ENCODE data around the gene SPC25.

Gene SPC25

GRCh38 chr2:168841445-168841844 is 48.8 kb downstream of the SPC25 start:
- Histone ChIP-seq H3K4me3 (ENCODE audit: low read length in 2 of 2) (no peak overlapping the region), H2AFZ (ENCODE audit: low read length) (no peak overlapping the region), H3K4me1 (ENCODE audit: control insufficient read depth in 2 of 2, insufficient read depth in 1 of 2, low read depth in 1 of 2, low read length in 2 of 2) (no peaks in the 10 kb centered on the region), H3K9ac (ENCODE audit: low read depth, low read length, poor library complexity) (no peak overlapping the region), H2BK5ac (ENCODE audit: low read length) (no peak overlapping the region), H3K27ac (replicated peaks; ENCODE audit: low read length) (no peak overlapping the region), H3K4me2 (ENCODE audit: insufficient read depth, low read length, poor library complexity, severe bottlenecking) (no peak overlapping the region), H2BK12ac (ENCODE audit: low read length) (no peak overlapping the region), H4K8ac (ENCODE audit: low read depth, low read length) (no peak overlapping the region), H2BK120ac (ENCODE audit: low read depth, low read length) (no peak overlapping the region), H3K79me1 (ENCODE audit: low read depth, low read length) (no peaks in the 10 kb centered on the region), H2BK15ac (ENCODE audit: low read length) (no peak overlapping the region), H3K18ac (ENCODE audit: low read length) (no peak overlapping the region), H2AK5ac (ENCODE audit: low read depth, low read length) (no peak overlapping the region), H3K36me3 (replicated peaks in 1 of 2; ENCODE audit: control insufficient read depth in 2 of 2, insufficient read depth in 2 of 2, low read length in 2 of 2) (no peaks in the 10 kb centered on the region), H3K14ac (ENCODE audit: low read length) (no peak overlapping the region), H3K27me3 (ENCODE audit: control insufficient read depth in 3 of 3, insufficient read depth in 3 of 3, low read depth in 1 of 3, low read length in 3 of 3) (no peaks in the 10 kb centered on the region), H4K91ac (ENCODE audit: low read depth, low read length, poor library complexity) (no peak overlapping the region), H3K9me3 (replicated peaks in 1 of 2; ENCODE audit: control insufficient read depth in 2 of 2, insufficient read depth in 1 of 2, low read depth in 1 of 2, low read length in 2 of 2) (no peaks in the 10 kb centered on the region), H3K4ac (ENCODE audit: low read length) (no peak overlapping the region), H3K23ac (ENCODE audit: low read depth, low read length, poor library complexity) (no peak overlapping the region)
- no peak for DNase-seq (ENCODE audit: low spot score)
- WGBS, 2 donors (ENCODE audit: extremely low coverage in 2 of 2, insufficient read length in 2 of 2, insufficient replicate concordance in 1 of 2) = no CpG with 5 or more reads among the region's 2 CpGs

DNA sequence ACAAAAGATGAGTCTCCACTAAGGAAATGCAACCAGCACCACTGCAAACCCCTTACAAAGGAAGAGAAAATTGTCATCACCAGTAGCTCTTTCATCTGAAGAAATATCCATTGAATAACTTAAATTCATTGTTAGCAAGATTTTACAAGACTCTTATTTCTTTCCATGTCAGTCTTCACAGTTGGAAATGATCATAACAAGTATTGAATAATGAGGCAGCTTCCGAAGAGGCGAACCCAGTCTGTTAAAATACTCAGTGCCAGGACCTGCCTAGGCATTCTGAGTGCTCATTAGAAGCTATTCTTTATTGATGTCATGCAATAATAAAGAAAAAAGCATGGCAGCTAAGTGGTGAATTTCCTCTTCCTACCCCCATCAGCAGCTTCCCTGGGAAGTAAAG is 54.3 kb downstream of the SPC25 start:
- H3K27me3 ChIP-seq (ENCODE audit: control insufficient read depth in 3 of 3, insufficient read depth in 3 of 3, low read depth in 1 of 3, low read length in 3 of 3) = no peaks in the 10 kb centered on the region
- H3K9me3 ChIP-seq (replicated peaks in 1 of 2; ENCODE audit: control insufficient read depth in 2 of 2, insufficient read depth in 1 of 2, low read depth in 1 of 2, low read length in 2 of 2) = peaks cover 0 to 5% of the 10 kb centered on the region in 2 donors
- no peak overlapping the region for H3K23ac ChIP-seq (ENCODE audit: low read depth, low read length, poor library complexity)
- H3K4ac ChIP-seq (ENCODE audit: low read length) = no peak overlapping the region
- no peak overlapping the region for H3K14ac ChIP-seq (ENCODE audit: low read length)
- H3K4me2 ChIP-seq (ENCODE audit: insufficient read depth, low read length, poor library complexity, severe bottlenecking) = no peak overlapping the region
- H3K18ac ChIP-seq (ENCODE audit: low read length) = no peak overlapping the region
- H3K36me3 ChIP-seq (replicated peaks in 1 of 2; ENCODE audit: control insufficient read depth in 2 of 2, insufficient read depth in 2 of 2, low read length in 2 of 2) = no peaks in the 10 kb centered on the region
- no peak overlapping the region for H2AK5ac ChIP-seq (ENCODE audit: low read depth, low read length)
- no peak for DNase-seq (ENCODE audit: low spot score)
- H2BK15ac ChIP-seq (ENCODE audit: low read length) = no peak overlapping the region
- H2BK12ac ChIP-seq (ENCODE audit: low read length) = no peak overlapping the region
- no peak overlapping the region for H3K27ac ChIP-seq (replicated peaks; ENCODE audit: low read length)
- no peak overlapping the region for H2BK5ac ChIP-seq (ENCODE audit: low read length)
- no peak overlapping the region for H2AFZ ChIP-seq (ENCODE audit: low read length)
- WGBS, 2 donors (ENCODE audit: extremely low coverage in 2 of 2, insufficient read length in 2 of 2, insufficient replicate concordance in 1 of 2) = no CpG with 5 or more reads among the region's 2 CpGs
- H3K4me1 ChIP-seq (ENCODE audit: control insufficient read depth in 2 of 2, insufficient read depth in 1 of 2, low read depth in 1 of 2, low read length in 2 of 2) = no peaks in the 10 kb centered on the region
- H4K91ac ChIP-seq (ENCODE audit: low read depth, low read length, poor library complexity) = no peak overlapping the region
- H4K8ac ChIP-seq (ENCODE audit: low read depth, low read length) = no peak overlapping the region
- H3K4me3 ChIP-seq (ENCODE audit: low read length in 2 of 2) = no peak overlapping the region
- no peak overlapping the region for H2BK120ac ChIP-seq (ENCODE audit: low read depth, low read length)
- no peaks in the 10 kb centered on the region for H3K79me1 ChIP-seq (ENCODE audit: low read depth, low read length)
- no peak overlapping the region for H3K9ac ChIP-seq (ENCODE audit: low read depth, low read length, poor library complexity)

DNA sequence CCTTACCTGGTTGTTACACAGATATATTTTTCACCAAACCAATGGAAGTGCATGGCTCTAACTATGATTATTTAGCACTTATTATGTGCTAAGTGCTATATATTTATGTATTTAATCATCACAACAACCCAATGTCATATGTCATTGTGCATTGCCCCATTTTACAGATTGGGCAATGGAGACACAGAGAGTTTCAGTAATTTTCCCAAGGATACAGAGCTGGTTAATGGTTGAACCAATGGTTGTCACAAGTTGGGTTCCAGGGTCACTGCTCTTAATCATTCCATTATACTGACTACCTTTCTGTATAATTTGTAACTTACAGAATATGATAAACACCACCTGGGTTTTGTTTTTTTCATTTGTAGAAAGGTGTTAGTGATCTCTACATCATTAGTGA is 58.6 kb downstream of the SPC25 start:
- Histone ChIP-seq H3K4ac (ENCODE audit: low read length) (no peak overlapping the region), H2BK5ac (ENCODE audit: low read length) (no peak overlapping the region), H3K27ac (replicated peaks; ENCODE audit: low read length) (no peak overlapping the region), H3K79me1 (ENCODE audit: low read depth, low read length) (no peaks in the 10 kb centered on the region), H3K18ac (ENCODE audit: low read length) (no peak overlapping the region), H2AK5ac (ENCODE audit: low read depth, low read length) (no peak overlapping the region), H3K9me3 (replicated peaks in 1 of 2; ENCODE audit: control insufficient read depth in 2 of 2, insufficient read depth in 1 of 2, low read depth in 1 of 2, low read length in 2 of 2) (peaks cover 0 to 5% of the 10 kb centered on the region in 2 donors), H4K8ac (ENCODE audit: low read depth, low read length) (no peak overlapping the region), H2BK15ac (ENCODE audit: low read length) (no peak overlapping the region), H3K36me3 (replicated peaks in 1 of 2; ENCODE audit: control insufficient read depth in 2 of 2, insufficient read depth in 2 of 2, low read length in 2 of 2) (no peaks in the 10 kb centered on the region), H3K4me3 (ENCODE audit: low read length in 2 of 2) (no peak overlapping the region), H2AFZ (ENCODE audit: low read length) (no peak overlapping the region), H2BK120ac (ENCODE audit: low read depth, low read length) (no peak overlapping the region), H4K91ac (ENCODE audit: low read depth, low read length, poor library complexity) (no peak overlapping the region), H3K23ac (ENCODE audit: low read depth, low read length, poor library complexity) (no peak overlapping the region), H3K9ac (ENCODE audit: low read depth, low read length, poor library complexity) (no peak overlapping the region), H3K27me3 (ENCODE audit: control insufficient read depth in 3 of 3, insufficient read depth in 3 of 3, low read depth in 1 of 3, low read length in 3 of 3) (no peaks in the 10 kb centered on the region), H3K4me2 (ENCODE audit: insufficient read depth, low read length, poor library complexity, severe bottlenecking) (no peak overlapping the region), H3K14ac (ENCODE audit: low read length) (no peak overlapping the region), H3K4me1 (ENCODE audit: control insufficient read depth in 2 of 2, insufficient read depth in 1 of 2, low read depth in 1 of 2, low read length in 2 of 2) (peaks cover 0 to 2% of the 10 kb centered on the region in 2 donors), H2BK12ac (ENCODE audit: low read length) (no peak overlapping the region)
- no peak for DNase-seq (ENCODE audit: low spot score)

- Histone ChIP-seq H3K23ac (ENCODE audit: low read depth, low read length, poor library complexity) (no peak overlapping the region), H3K4me2 (ENCODE audit: insufficient read depth, low read length, poor library complexity, severe bottlenecking) (no peak overlapping the region), H3K36me3 (replicated peaks in 1 of 2; ENCODE audit: control insufficient read depth in 2 of 2, insufficient read depth in 2 of 2, low read length in 2 of 2) (no peaks in the 10 kb centered on the region), H4K8ac (ENCODE audit: low read depth, low read length) (no peak overlapping the region), H3K27me3 (ENCODE audit: control insufficient read depth in 3 of 3, insufficient read depth in 3 of 3, low read depth in 1 of 3, low read length in 3 of 3) (no peaks in the 10 kb centered on the region), H3K18ac (ENCODE audit: low read length) (no peak overlapping the region), H3K27ac (replicated peaks; ENCODE audit: low read length) (no peak overlapping the region), H3K79me1 (ENCODE audit: low read depth, low read length) (no peaks in the 10 kb centered on the region), H2BK15ac (ENCODE audit: low read length) (no peak overlapping the region), H3K9ac (ENCODE audit: low read depth, low read length, poor library complexity) (no peak overlapping the region), H2BK5ac (ENCODE audit: low read length) (no peak overlapping the region), H2AFZ (ENCODE audit: low read length) (no peak overlapping the region), H3K4me1 (ENCODE audit: control insufficient read depth in 2 of 2, insufficient read depth in 1 of 2, low read depth in 1 of 2, low read length in 2 of 2) (peaks cover 2% of the 10 kb centered on the region in 2 donors), H3K14ac (ENCODE audit: low read length) (no peak overlapping the region), H2BK12ac (ENCODE audit: low read length) (no peak overlapping the region), H3K4me3 (ENCODE audit: low read length in 2 of 2) (no peak overlapping the region), H2BK120ac (ENCODE audit: low read depth, low read length) (no peak overlapping the region), H2AK5ac (ENCODE audit: low read depth, low read length) (no peak overlapping the region), H4K91ac (ENCODE audit: low read depth, low read length, poor library complexity) (no peak overlapping the region), H3K9me3 (replicated peaks in 1 of 2; ENCODE audit: control insufficient read depth in 2 of 2, insufficient read depth in 1 of 2, low read depth in 1 of 2, low read length in 2 of 2) (peaks cover 0 to 5% of the 10 kb centered on the region in 2 donors), H3K4ac (ENCODE audit: low read length) (no peak overlapping the region)
- DNase-seq (ENCODE audit: low spot score) = no peak
Observed at GRCh38 chr2:168830958-168831357, 59.3 kb downstream of the SPC25 start.
